HepG2 (cell line): ENCODE measurements around the gene SCMH1. TPM values are rescaled to one million over a fixed set of nuclear protein-coding genes. Genes with fewer than 3 reads are reported as not detected.

Source experiments
- ATAC-seq: fragments of 200-7000 bp; cut with Tn5 transposase; 3 replicates; pipeline ENCODE4 v1.9.1; 2020; ENCODE audit warnings: mild to moderate bottlenecking, moderate library complexity
- BruUV-seq: library from RNA; stranded (reverse); fragments of 400-500 nt; replicated peaks from 2 replicates; lab custom pipeline; 2021; lab: Mats Ljungman, UMichigan
- CTCF ChIA-PET: fragments of 300-600 bp; formaldehyde crosslinking; extraction: SDS; loops from one replicate; lab custom pipeline; 2021; ENCODE audit warnings: low total read pairs, inconsistent platforms, low intra/inter-chr PET ratio; lab: Yijun Ruan, JAX
- POLR2A ChIA-PET: fragments of 350-600 bp; sonication (Branson Sonifier 250); formaldehyde crosslinking; loops from one replicate; lab custom pipeline; 2020; ENCODE audit warnings: antibody characterized with exemption, inconsistent platforms; lab: Yijun Ruan, JAX
- DNase-seq: peaks from one replicate; pipeline ENCODE4 v3.0.0-alpha.2; 2015; ENCODE audit warnings: low spot score
- FAIRE-seq: peaks from 3 replicates; lab custom pipeline; 2011; peaks lifted over from hg19 to GRCh38; lab: Jason Lieb, UNC
- H2AFZ ChIP-seq: one replicate; pipeline ENCODE4 v1.6.1; 2011; ENCODE audit warnings: low read length, inconsistent platforms
- H3K27ac ChIP-seq: fragments of 300-600 bp; 3 replicates; pipeline ENCODE4 v1.8.0; 2011; ENCODE audit warnings: mixed run types, mild to moderate bottlenecking, mixed read lengths, low read length, inconsistent platforms; ENCODE audit not compliant: insufficient read depth; ENCODE audit errors: extremely low read length
- H3K27me3 ChIP-seq, 2 experiments: fragments of 200-600 bp in 1 of 2; 2 replicates in 1 of 2; 3 replicates in 1 of 2; pipeline versions ENCODE4 v1.6.0 to v1.8.0; 2011; ENCODE audit warnings: low read length in 2 of 2, mild to moderate bottlenecking in 2 of 2, moderate library complexity in 2 of 2, inconsistent platforms in 1 of 2; ENCODE audit not compliant: insufficient read depth in 2 of 2, control insufficient read depth in 1 of 2
- H3K36me3 ChIP-seq, 2 experiments: fragments of 200-600 bp in 1 of 2; replicated peaks in 1 of 2; 2 replicates in 1 of 2; 3 replicates in 1 of 2; pipeline versions ENCODE4 v1.5.1 to v1.8.0; 2011; ENCODE audit warnings: low read length in 2 of 2, inconsistent platforms in 1 of 2; ENCODE audit not compliant: insufficient read depth in 2 of 2, control insufficient read depth in 1 of 2
- H3K4me1 ChIP-seq: 2 replicates; pipeline ENCODE4 v1.5.1; 2012; ENCODE audit warnings: low read length, inconsistent platforms; ENCODE audit not compliant: insufficient read depth
- H3K4me2 ChIP-seq: 2 replicates; pipeline ENCODE4 v1.6.0; 2011; ENCODE audit warnings: low read depth, low read length, inconsistent platforms
- H3K4me3 ChIP-seq, 3 experiments: fragments of 200-600 bp in 1 of 3; sonication (generic), shearing (Covaris generic) in 1 of 3; replicated peaks in 1 of 3; 2 replicates each; pipeline ENCODE4 v1.5.1; 2011 to 2016; ENCODE audit warnings: low read length in 3 of 3, inconsistent platforms in 2 of 3, low read depth in 2 of 3, mild to moderate bottlenecking in 2 of 3, control low read depth in 1 of 3, mixed read lengths in 1 of 3; ENCODE audit not compliant: insufficient read depth in 1 of 3
- H3K79me2 ChIP-seq: one replicate; pipeline ENCODE4 v1.6.1; 2011; ENCODE audit warnings: low read length, inconsistent platforms; ENCODE audit not compliant: insufficient read depth
- H3K9ac ChIP-seq: 2 replicates; pipeline ENCODE4 v1.6.0; 2011; ENCODE audit warnings: mild to moderate bottlenecking, low read depth, low read length, inconsistent platforms; ENCODE audit not compliant: insufficient read depth
- H3K9me3 ChIP-seq: 2 replicates; pipeline ENCODE4 v1.5.1; 2012; ENCODE audit warnings: mild to moderate bottlenecking, low read length
- H4K20me1 ChIP-seq: 2 replicates; pipeline ENCODE4 v1.6.0; 2011; ENCODE audit warnings: inconsistent platforms, mild to moderate bottlenecking, low read length, moderate library complexity; ENCODE audit not compliant: insufficient read depth
- AGO2 ChIP-seq: fragments of 200-400 bp; formaldehyde crosslinking; optimal IDR thresholded peaks from 2 replicates; pipeline ENCODE3; 2017; ENCODE audit warnings: mild to moderate bottlenecking, low read depth, low read length, moderate library complexity
- EEA1 ChIP-seq: sonication (generic); formaldehyde crosslinking; IDR thresholded peaks from 2 replicates; pipeline ENCODE4 v1.5.1; 2020; ENCODE audit warnings: mild to moderate bottlenecking, missing genetic modification reagents, borderline replicate concordance
- ELF1 ChIP-seq: sonication (generic); formaldehyde crosslinking; IDR thresholded peaks from 2 replicates; pipeline ENCODE4 v1.4.0; 2020; ENCODE audit warnings: missing genetic modification reagents
- GZF1 ChIP-seq: sonication (generic); formaldehyde crosslinking; IDR thresholded peaks from 2 replicates; pipeline ENCODE4 v1.5.1; 2020; ENCODE audit warnings: mild to moderate bottlenecking, missing genetic modification reagents
- HNF4G ChIP-seq, 2 experiments: sonication (generic) in 1 of 2; formaldehyde crosslinking in 1 of 2; IDR thresholded peaks; 2 replicates each; pipeline versions ENCODE4 v1.4.0 to v1.6.1; 2011 to 2020; ENCODE audit warnings: borderline replicate concordance in 2 of 2, low read depth in 2 of 2, mild to moderate bottlenecking in 2 of 2, low read length in 1 of 2, missing genetic modification reagents in 1 of 2, moderate library complexity in 1 of 2
- JUND ChIP-seq: sonication (generic); formaldehyde crosslinking; IDR thresholded peaks from 2 replicates; pipeline ENCODE4 v1.8.0; 2022; ENCODE audit warnings: mild to moderate bottlenecking, missing genetic modification reagents
- KLF11 ChIP-seq: IDR thresholded peaks from 2 replicates; pipeline ENCODE4 v1.6.1; 2016; ENCODE audit warnings: missing compliant biosample characterization
- MLLT10 ChIP-seq: sonication (generic); formaldehyde crosslinking; IDR thresholded peaks from 2 replicates; pipeline ENCODE4 v1.4.0; 2020; ENCODE audit warnings: missing genetic modification reagents
- NPAS2 ChIP-seq: sonication (generic); formaldehyde crosslinking; IDR thresholded peaks from 2 replicates; pipeline ENCODE4 v1.8.0; 2022; ENCODE audit warnings: mild to moderate bottlenecking, missing genetic modification reagents, borderline replicate concordance
- NR1H2 ChIP-seq: sonication (generic); formaldehyde crosslinking; IDR thresholded peaks from 2 replicates; pipeline ENCODE4 v1.8.1; 2022; ENCODE audit warnings: low read depth, missing genetic modification reagents, borderline replicate concordance
- NR2F2 ChIP-seq: IDR thresholded peaks from 2 replicates; pipeline ENCODE4 v1.6.1; 2012; ENCODE audit warnings: low read depth, inconsistent platforms, borderline replicate concordance
- PHF8 ChIP-seq: sonication (generic); formaldehyde crosslinking; IDR thresholded peaks from 2 replicates; pipeline ENCODE4 v1.5.0; 2020; ENCODE audit warnings: missing genetic modification reagents
- PPARG ChIP-seq: conservative IDR thresholded peaks from 2 replicates; pipeline ENCODE4 v1.6.1; 2016; ENCODE audit warnings: missing biosample characterization, missing genetic modification reagents
- RFX1 ChIP-seq: fragments of 450-650 bp; IDR thresholded peaks from 2 replicates; pipeline ENCODE4 v1.6.1; 2017
- SOX5 ChIP-seq: IDR thresholded peaks from 2 replicates; pipeline ENCODE4 v1.6.1; 2016; ENCODE audit warnings: borderline replicate concordance
- TAF15 ChIP-seq: fragments of 200-400 bp; formaldehyde crosslinking; IDR thresholded peaks from one replicate; pipeline ENCODE4 v1.6.1; 2018; ENCODE audit warnings: mild to moderate bottlenecking, low read depth, low read length; ENCODE audit not compliant: poor library complexity, severe bottlenecking
- YEATS2 ChIP-seq: sonication (generic); formaldehyde crosslinking; IDR thresholded peaks from 2 replicates; pipeline ENCODE4 v1.4.0; 2020; ENCODE audit warnings: missing genetic modification reagents, borderline replicate concordance
- ZNF251 ChIP-seq: sonication (generic); formaldehyde crosslinking; IDR thresholded peaks from 2 replicates; pipeline ENCODE4 v1.9.0; 2021; ENCODE audit warnings: mild to moderate bottlenecking, missing genetic modification reagents
- ZNF367 ChIP-seq: sonication (generic); formaldehyde crosslinking; IDR thresholded peaks from 2 replicates; pipeline ENCODE4 v1.4.0; 2020; ENCODE audit warnings: missing genetic modification reagents, borderline replicate concordance
- ZNF563 ChIP-seq: sonication (generic); formaldehyde crosslinking; IDR thresholded peaks from 2 replicates; pipeline ENCODE4 v1.8.0; 2022; ENCODE audit warnings: mild to moderate bottlenecking, moderate library complexity, missing genetic modification reagents
- ZNF704 ChIP-seq: sonication (generic); formaldehyde crosslinking; IDR thresholded peaks from 2 replicates; pipeline ENCODE4 v1.8.1; 2023; ENCODE audit warnings: mild to moderate bottlenecking, inconsistent platforms, moderate library complexity, missing genetic modification reagents, borderline replicate concordance
- ZNF749 ChIP-seq: sonication (generic); formaldehyde crosslinking; IDR thresholded peaks from 2 replicates; pipeline ENCODE4 v1.8.0; 2022; ENCODE audit warnings: mild to moderate bottlenecking, missing genetic modification reagents, moderate library complexity, borderline replicate concordance
- ZNF784 ChIP-seq: sonication (generic); formaldehyde crosslinking; IDR thresholded peaks from 2 replicates; pipeline ENCODE4 v1.5.1; 2020; ENCODE audit warnings: missing genetic modification reagents, mild to moderate bottlenecking, borderline replicate concordance
- ZSCAN5A ChIP-seq: sonication (generic); formaldehyde crosslinking; IDR thresholded peaks from 2 replicates; pipeline ENCODE4 v1.8.0; 2022; ENCODE audit warnings: mild to moderate bottlenecking, missing genetic modification reagents, borderline replicate concordance
- WGBS: methylation state at CpG from one replicate; pipeline ENCODE4 v1.1.6; 2017; ENCODE audit warnings: low lambda C conversion rate; 5-methylcytosine and 5-hydroxymethylcytosine counted together
- in situ Hi-C: cut with HindIII; loops from 2 replicates; pipeline ENCODE4 v1.10.0; 2017; ENCODE audit warnings: low pct_unique_long_range_greater_than_20kb; ENCODE audit not compliant: extremely low pct_ligation_motif_present
- intact Hi-C: fragments of 100-400 bp; cut with micrococcal nuclease; formaldehyde crosslinking; loops from one replicate; pipeline ENCODE4 v1.10.0; 2022; ENCODE audit not compliant: unreplicated experiment
- polyA plus RNA-seq, 8 experiments: library from polyadenylated mRNA; depleted of rRNA in 3 of 8; stranded (reverse) in 7 of 8; unstranded in 1 of 8; fragments of >200 nt; fragmentation: Illumina TruSeq in 4 of 8; extraction: Trizol in 4 of 8; gene quantifications; 2 replicates each; pipeline versions ENCODE4 v1.2.1 to v1.2.3, GENCODE V29; 2011 to 2016; ENCODE audit warnings: low read depth in 4 of 8, missing spikeins in 1 of 8, mixed read lengths in 1 of 8; ENCODE audit not compliant: insufficient read depth in 1 of 8
- total RNA-seq, 5 experiments: library from RNA; depleted of rRNA; stranded (reverse); fragments of >200 nt; fragmentation: Illumina TruSeq; extraction: Trizol; gene quantifications; 2 replicates each; pipeline ENCODE4 v1.2.3, GENCODE V29; 2016; ENCODE audit warnings: low read depth in 1 of 5

The SCMH1 gene
- total and polyA plus RNA-seq, 2 of the 13 experiments (the other 11 are each of a cell fraction or from before 2014, with no cell fraction given), result 41.8 to 52.6 TPM

- H3K79me2 ChIP-seq, result peaks cover 32% of the 10 kb centered on the region
- H3K27me3 ChIP-seq, result no peaks in the 10 kb centered on the region
- H2AFZ ChIP-seq, result no peak overlapping the region
- BruUV-seq, result no TSS peak
- H3K4me2 ChIP-seq, result peak overlapping the region; percentile 77
- POLR2A ChIA-PET, result interaction anchor here (1.0 to 2.5 kb wide), 4 partner anchors 82 to 177 kb away, joined by 3 to 16 read pairs (median 4); no protein-coding TSS in a partner anchor
- peaks cover 23% of the 10 kb centered on the region for H4K20me1 ChIP-seq
- peak; percentile 37 for DNase-seq
- no peak for FAIRE-seq
- peak overlapping the region; percentile 54 to 76 (median 73) for H3K4me3 ChIP-seq
- H3K4me1 ChIP-seq, result peaks cover 82% of the 10 kb centered on the region
- H3K36me3 ChIP-seq, result no peaks in the 10 kb centered on the region
- peak; percentile 63 for ATAC-seq
- peak overlapping the region; percentile 89 for H3K9ac ChIP-seq
- H3K9me3 ChIP-seq, result no peaks in the 10 kb centered on the region
- no CpG with 5 or more reads among the region's 45 CpGs for WGBS
- in situ Hi-C loops (no loop called here), intact Hi-C loops (loop anchor here (2.0 to 10.0 kb wide), 3 partner anchors 87 to 211 kb away; no protein-coding TSS in a partner anchor)
- H3K27ac ChIP-seq, result peak overlapping the region; percentile 89
- CTCF ChIA-PET, result no interaction called here
- TF ChIP-seq SOX5 (CRISPR knock-in tag), result no peak
- 0 out of 2 replicates have a peak, but pooled peaks have one; percentile 16 for TF ChIP-seq PPARG (CRISPR knock-in tag)
- no peak for TF ChIP-seq TAF15
- TF ChIP-seq ZNF749 (CRISPR knock-in tag), result 0 out of 2 replicates have a peak, but pooled peaks have one; percentile 68
- no peak for TF ChIP-seq ZNF704 (CRISPR knock-in tag)
- TF ChIP-seq PHF8, result peak; percentile 80
- TF ChIP-seq KLF11 (CRISPR knock-in tag), result no peak
- peak; percentile 72 for TF ChIP-seq AGO2
- no peak for TF ChIP-seq YEATS2 (CRISPR knock-in tag)
- no peak for TF ChIP-seq RFX1
- no peak for TF ChIP-seq ZNF784 (CRISPR knock-in tag)
- no peak for TF ChIP-seq EEA1
- TF ChIP-seq HNF4G (IDR thresholded peaks at IDR 0.05; ENCODE audit: borderline replicate concordance, low read depth, low read length), result no peak
- TF ChIP-seq HNF4G (CRISPR knock-in tag; IDR thresholded peaks at IDR 0.05; ENCODE audit: borderline replicate concordance, low read depth), result no peak
- TF ChIP-seq NPAS2 (CRISPR knock-in tag), result no peak
- no peak for TF ChIP-seq JUND (CRISPR knock-in tag)
- no peak for TF ChIP-seq ELF1 (CRISPR knock-in tag)
- peak; percentile 38 for TF ChIP-seq ZNF563
- no peak for TF ChIP-seq NR1H2
- TF ChIP-seq GZF1 (CRISPR knock-in tag), result no peak
- TF ChIP-seq MLLT10 (CRISPR knock-in tag), result no peak
- no peak for TF ChIP-seq ZNF367 (CRISPR knock-in tag)
- no peak for TF ChIP-seq NR2F2
- TF ChIP-seq ZSCAN5A, result no peak
- no peak for TF ChIP-seq ZNF251 (CRISPR knock-in tag)
Measured at GRCh38 chr1:41241354-41241748, 755 bp downstream of the SCMH1 start.
